K562 (cell line): Measurements from ENCODE around the gene APC2. TPM values are rescaled to one million over a fixed set of nuclear protein-coding genes. Genes with fewer than 3 reads are reported as not detected.
A peak's percentile ranks its signal among the peaks of the same experiment; 100 is the strongest.

Experiments
- ARHGAP35 ChIP-seq: fragments of 450-650 bp; IDR thresholded peaks from 2 replicates; pipeline ENCODE4 v1.6.1; 2018; ENCODE audit not compliant: partially characterized antibody
- CREBBP ChIP-seq: IDR thresholded peaks from one replicate; pipeline ENCODE4 v1.6.1; 2012; ENCODE audit warnings: low read depth, mild to moderate bottlenecking, control low read depth, inconsistent platforms, low read length
- FOSL1 ChIP-seq: fragments of 200-800 bp; sonication (Bioruptor generic); conservative IDR thresholded peaks from 2 replicates; pipeline ENCODE4 v1.6.1; 2016; ENCODE audit warnings: missing genetic modification characterization, missing compliant biosample characterization
- HDGF ChIP-seq: fragments of 450-650 bp; IDR thresholded peaks from 2 replicates; pipeline ENCODE4 v1.6.1; 2016
- HMGXB4 ChIP-seq: sonication (generic); formaldehyde crosslinking; IDR thresholded peaks from 2 replicates; pipeline ENCODE4 v1.8.1; 2023; ENCODE audit warnings: mild to moderate bottlenecking, missing genetic modification reagents
- IRF1 ChIP-seq: sonication (generic); formaldehyde crosslinking; IDR thresholded peaks from 2 replicates; pipeline ENCODE4 v1.8.0; 2022; ENCODE audit warnings: missing genetic modification reagents, mild to moderate bottlenecking, borderline replicate concordance
- MEF2A ChIP-seq: IDR thresholded peaks from 2 replicates; pipeline ENCODE4 v1.6.1; 2011; ENCODE audit warnings: low read depth, mild to moderate bottlenecking, low read length, moderate library complexity; ENCODE audit not compliant: control insufficient read depth
- MYNN ChIP-seq, 2 experiments: sonication (generic); formaldehyde crosslinking in 1 of 2; IDR thresholded peaks; 2 replicates each; pipeline versions ENCODE4 v1.5.0 to v1.6.1; 2016 to 2020; ENCODE audit warnings: antibody characterized with exemption in 1 of 2, missing genetic modification reagents in 1 of 2
- NR3C1 ChIP-seq: sonication (generic); formaldehyde crosslinking; IDR thresholded peaks from 2 replicates; pipeline ENCODE4 v1.8.1; 2022; ENCODE audit warnings: missing genetic modification reagents
- POLR3G ChIP-seq: IDR thresholded peaks from 2 replicates; pipeline ENCODE4 v1.6.1; 2011; ENCODE audit not compliant: insufficient read length, insufficient replicate concordance; ENCODE audit errors: extremely low read depth
- RBM22 ChIP-seq: fragments of 200-400 bp; formaldehyde crosslinking; IDR thresholded peaks from 2 replicates; pipeline ENCODE4 v1.6.1; 2018; ENCODE audit warnings: low read length, low read depth; ENCODE audit not compliant: poor library complexity, severe bottlenecking
- SREBF1 ChIP-seq: fragments of 150-350 bp; IDR thresholded peaks from 2 replicates; pipeline ENCODE4 v1.6.1; 2014; ENCODE audit warnings: antibody characterized with exemption, low read depth, low read length, borderline replicate concordance
- ZBTB12 ChIP-seq: fragments of 250-450 bp; sonication (Bioruptor Pico); IDR thresholded peaks from 2 replicates; pipeline ENCODE4 v1.4.0; 2020
- ZHX1 ChIP-seq: fragments of 150-350 bp; conservative IDR thresholded peaks from 2 replicates; pipeline ENCODE4 v1.6.1; 2014; ENCODE audit warnings: low read length
- ZNF23 ChIP-seq: fragments of 250-450 bp; sonication (Bioruptor Pico); IDR thresholded peaks from 2 replicates; pipeline ENCODE4 v1.4.0; 2020; ENCODE audit warnings: mild to moderate bottlenecking
- ZNF280A ChIP-seq: fragments of 450-650 bp; IDR thresholded peaks from 2 replicates; pipeline ENCODE4 v1.6.1; 2018; ENCODE audit warnings: mild to moderate bottlenecking, low read depth; ENCODE audit not compliant: partially characterized antibody
- ZNF445 ChIP-seq: fragments of 250-450 bp; sonication (Bioruptor Pico); IDR thresholded peaks from 2 replicates; pipeline ENCODE4 v1.4.0; 2020; ENCODE audit warnings: low read depth, mild to moderate bottlenecking, moderate library complexity
- ZNF589 ChIP-seq: fragments of 200-800 bp; sonication (Bioruptor generic); IDR thresholded peaks from 2 replicates; pipeline ENCODE4 v1.6.1; 2016; ENCODE audit warnings: low read depth, missing genetic modification characterization, missing compliant biosample characterization
- ZNF830 ChIP-seq: fragments of 250-450 bp; sonication (Bioruptor Pico); IDR thresholded peaks from 2 replicates; pipeline ENCODE4 v1.5.0; 2021; ENCODE audit warnings: mild to moderate bottlenecking
- polyA plus RNA-seq, 8 experiments: library from polyadenylated mRNA; depleted of rRNA in 4 of 8; stranded (reverse) in 5 of 8; unstranded in 3 of 8; fragments of >200 nt; fragmentation: Nextera tagmentation in 2 of 8; fragmentation: Illumina TruSeq in 1 of 8; extraction: Ambion mirVana in 2 of 8; extraction: Trizol in 1 of 8; gene quantifications; 2 replicates each; pipeline versions ENCODE4 v1.2.1 to v1.2.3, GENCODE V29; 2011 to 2014; ENCODE audit warnings: inconsistent platforms in 1 of 8, missing spikeins in 1 of 8
- total RNA-seq, 7 experiments: library from RNA; depleted of rRNA in 6 of 7; stranded (reverse); fragments of >200 nt in 6 of 7; fragmentation: Illumina TruSeq in 2 of 7; extraction: Trizol in 2 of 7; gene quantifications; 2 replicates each; pipeline versions ENCODE4 v1.2.1 to v1.2.3, GENCODE V29; 2011 to 2021; ENCODE audit warnings: low replicate concordance in 1 of 7

Gene APC2
- total and polyA plus RNA-seq, 9 of the 15 experiments (the other 6 are each of a cell fraction or from before 2014, with no cell fraction given), result 0.01 to 0.40 (median 0.05) TPM; not detected in 3

GRCh38 chr19:1512671-1513498, 63.0 kb downstream of the APC2 start, which contains the start of gene ADAMTSL5 (continued):
- TF ChIP-seq ZNF830 (CRISPR knock-in tag), result no peak
- TF ChIP-seq IRF1 (CRISPR knock-in tag), result no peak
- TF ChIP-seq HDGF, result peak; percentile 85
- no peak for TF ChIP-seq ZNF23
- no peak for TF ChIP-seq ZBTB12 (CRISPR knock-in tag)
- TF ChIP-seq ZNF280A, result no peak
- no peak for TF ChIP-seq ZNF445 (CRISPR knock-in tag)
- no peak for TF ChIP-seq CREBBP
- TF ChIP-seq ZHX1, result no peak
- TF ChIP-seq SREBF1, result no peak
- TF ChIP-seq FOSL1 (tag), result no peak
- TF ChIP-seq ZNF589, result no peak
- no peak for TF ChIP-seq POLR3G
- no peak for TF ChIP-seq ARHGAP35
- no peak for TF ChIP-seq NR3C1 (CRISPR knock-in tag)
- TF ChIP-seq RBM22, result no peak
- no peak for TF ChIP-seq MYNN (IDR thresholded peaks at IDR 0.05)
- no peak for TF ChIP-seq MYNN (CRISPR knock-in tag; IDR thresholded peaks at IDR 0.05)
- peak; percentile 51; the same call in 1 of the 2 replicates for TF ChIP-seq HMGXB4 (CRISPR knock-in tag)
- no peak for TF ChIP-seq MEF2A
